NCI-H1092 treated with DMSO at 0.1 percent for 48 hours (cell line): ENCODE results near the gene RFTN1.

ENCODE experiments used
- DNase-seq: peaks from one replicate; lab custom pipeline; 2025; lab: John Stamatoyannopoulos, UW

RFTN1 gene

DNA sequence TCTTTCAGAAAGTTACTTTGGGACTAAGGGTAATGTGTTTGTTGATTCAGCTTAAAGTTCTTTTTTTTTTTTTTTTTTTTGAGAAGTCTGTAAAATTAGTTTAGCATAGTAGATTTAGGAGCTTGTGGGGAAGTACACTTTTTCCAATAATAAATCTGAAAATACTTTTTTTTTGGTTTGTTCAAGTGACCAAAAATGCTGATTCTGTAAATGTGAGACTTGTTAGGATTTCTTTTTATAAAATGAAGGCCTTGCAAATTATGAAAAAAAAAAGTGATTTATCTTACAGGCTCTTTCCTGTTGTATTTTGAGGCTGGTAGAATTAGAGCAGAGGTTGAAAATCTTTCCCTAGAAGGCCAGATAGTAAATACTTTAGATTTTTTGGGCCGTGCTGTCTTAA, 240.9 kb downstream of the RFTN1 start:
- no peak for DNase-seq

DNA sequence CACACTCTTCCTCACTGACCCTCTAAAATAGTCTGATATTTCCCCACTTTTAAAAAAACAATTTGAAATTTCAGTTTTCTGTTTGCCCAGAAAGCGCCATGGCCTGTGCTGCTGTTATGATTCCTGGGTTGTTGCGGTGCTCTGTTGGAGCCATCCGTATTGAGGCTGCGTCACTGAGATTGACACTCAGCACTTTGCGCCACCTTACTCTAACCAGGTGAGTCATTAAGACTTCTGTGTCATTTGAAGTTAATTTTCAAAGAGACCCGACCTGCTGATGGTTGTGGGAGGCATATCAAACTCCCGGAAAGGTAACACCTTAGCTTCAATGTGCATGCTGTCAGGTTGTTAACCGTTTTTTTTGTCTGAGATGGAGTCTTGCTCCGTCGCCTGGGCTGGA, 242.6 kb downstream of the RFTN1 start:
- no peak for DNase-seq

DNA sequence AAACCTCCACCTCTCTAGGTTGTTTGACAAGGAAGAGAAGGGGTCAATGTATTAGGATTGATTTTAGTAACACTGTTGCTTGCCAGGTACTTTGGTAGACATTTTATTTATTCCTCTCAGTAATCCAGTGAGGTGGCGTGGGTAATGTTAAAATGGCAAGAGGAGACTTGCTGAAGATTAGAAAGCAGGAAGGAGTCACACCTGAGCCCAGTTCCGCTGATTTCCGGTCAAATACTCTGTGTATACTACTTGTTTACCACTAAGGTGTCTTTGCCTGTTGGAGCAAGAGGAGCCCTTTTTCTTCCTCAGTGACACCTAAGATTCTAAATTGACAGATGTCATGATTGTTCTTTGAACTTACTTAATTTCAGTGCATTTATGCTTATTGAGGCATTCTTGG, 246.8 kb downstream of the RFTN1 start:
- no peak for DNase-seq
